A549 (cell line): ENCODE results near the gene FHIT. TPM values are rescaled to one million over a fixed set of nuclear protein-coding genes. Genes with fewer than 3 reads are reported as not detected.

ENCODE experiments used
- ATAC-seq, 2 experiments: fragments of 200-7000 bp in 1 of 2; fragments of >200 bp in 1 of 2; cut with Nextera tagmentation in 1 of 2; cut with Tn5 transposase in 1 of 2; 3 replicates each; pipeline versions ENCODE4 v1.8.0 to v1.9.1; 2018 to 2020; ENCODE audit warnings: mild to moderate bottlenecking in 1 of 2, moderate library complexity in 1 of 2
- CTCF ChIA-PET: fragments of 300-600 bp; sonication (Branson Sonifier 250); formaldehyde crosslinking; extraction: SDS; loops from one replicate; lab custom pipeline; 2021; ENCODE audit warnings: antibody characterized with exemption, inconsistent platforms; lab: Yijun Ruan, JAX
- POLR2A ChIA-PET: fragments of 350-600 bp; formaldehyde crosslinking; extraction: SDS; loops from one replicate; lab custom pipeline; 2021; ENCODE audit warnings: antibody characterized with exemption, inconsistent platforms; lab: Yijun Ruan, JAX
- DNase-seq, 2 experiments: peaks; one replicate each; pipeline versions ENCODE4 v3.0.0 to v3.0.0-alpha.2; 2011 to 2016; ENCODE audit warnings: low read depth in 1 of 2, low spot score in 1 of 2
- FAIRE-seq: peaks from 2 replicates; lab custom pipeline; 2011; peaks lifted over from hg19 to GRCh38; lab: Jason Lieb, UNC
- H3K27ac ChIP-seq, 2 experiments: fragments of >200 bp; sonication (Bioruptor Twin); formaldehyde crosslinking; 3 replicates each; pipeline ENCODE4 v1.5.1; 2016 to 2017
- H3K4me1 ChIP-seq: fragments of >200 bp; sonication (Bioruptor Twin); formaldehyde crosslinking; 3 replicates; pipeline ENCODE4 v1.6.1; 2016
- H3K4me2 ChIP-seq: fragments of >200 bp; sonication (Bioruptor Twin); formaldehyde crosslinking; 3 replicates; pipeline ENCODE4 v1.6.1; 2016
- H3K4me3 ChIP-seq: fragments of >200 bp; sonication (Bioruptor Twin); formaldehyde crosslinking; 3 replicates; pipeline ENCODE4 v1.5.1; 2016
- H3K9me3 ChIP-seq: fragments of >200 bp; sonication (Bioruptor Twin); formaldehyde crosslinking; 3 replicates; pipeline ENCODE4 v1.6.1; 2016
- CBX8 ChIP-seq: fragments of 200-600 bp; sonication (generic); IDR thresholded peaks from 2 replicates; pipeline ENCODE4 v1.6.1; 2016
- CEBPB ChIP-seq, 2 experiments: fragments of >200 bp in 1 of 2; sonication (Bioruptor Twin) in 1 of 2; formaldehyde crosslinking in 1 of 2; IDR thresholded peaks; 2 replicates each; pipeline ENCODE4 v1.6.1; 2012 to 2016
- CHD2 ChIP-seq: fragments of 150-350 bp; IDR thresholded peaks from 2 replicates; pipeline ENCODE4 v1.6.1; 2014; ENCODE audit warnings: low read length; ENCODE audit not compliant: partially characterized antibody
- EHF ChIP-seq: fragments of 250-450 bp; sonication (Bioruptor Pico); IDR thresholded peaks from 2 replicates; pipeline ENCODE4 v1.5.0; 2020; ENCODE audit warnings: mild to moderate bottlenecking
- ESRRA ChIP-seq: fragments of 150-350 bp; IDR thresholded peaks from 2 replicates; pipeline ENCODE4 v1.6.1; 2014; ENCODE audit warnings: mild to moderate bottlenecking, low read length, borderline replicate concordance
- FOXS1 ChIP-seq: fragments of 250-450 bp; sonication (Bioruptor Pico); IDR thresholded peaks from 2 replicates; pipeline ENCODE4 v1.5.0; 2020; ENCODE audit warnings: mild to moderate bottlenecking, moderate library complexity
- HOXA7 ChIP-seq: fragments of 250-450 bp; sonication (Bioruptor Pico); IDR thresholded peaks from 2 replicates; pipeline ENCODE4 v1.5.0; 2020; ENCODE audit warnings: mild to moderate bottlenecking, moderate library complexity
- HOXB5 ChIP-seq: fragments of 250-450 bp; sonication (Bioruptor Pico); IDR thresholded peaks from 2 replicates; pipeline ENCODE4 v1.5.0; 2020; ENCODE audit warnings: mild to moderate bottlenecking, moderate library complexity
- JUN ChIP-seq, 2 experiments: fragments of >200 bp; sonication (Bioruptor Twin); formaldehyde crosslinking; IDR thresholded peaks; 2 replicates in 1 of 2; 3 replicates in 1 of 2; pipeline ENCODE4 v1.6.1; 2016 to 2017
- KDM1A ChIP-seq: fragments of 200-600 bp; sonication (generic); IDR thresholded peaks from 2 replicates; pipeline ENCODE4 v1.6.1; 2016; ENCODE audit warnings: low read depth, mild to moderate bottlenecking
- MYC ChIP-seq: IDR thresholded peaks from 2 replicates; pipeline ENCODE4 v1.6.1; 2012; ENCODE audit warnings: mild to moderate bottlenecking, inconsistent platforms, low read length, improper control_type of control experiment, borderline replicate concordance
- NR3C1 ChIP-seq: fragments of >200 bp; sonication (Bioruptor Twin); formaldehyde crosslinking; IDR thresholded peaks from 3 replicates; pipeline ENCODE4 v1.6.1; 2017
- POLR2A ChIP-seq: IDR thresholded peaks from 2 replicates; pipeline ENCODE4 v1.6.1; 2012; ENCODE audit warnings: mild to moderate bottlenecking, low read length
- POLR2AphosphoS2 ChIP-seq: conservative IDR thresholded peaks from 2 replicates; pipeline ENCODE4 v1.6.1; 2012; ENCODE audit warnings: low read length, improper control_type of control experiment, inconsistent platforms
- RFX5 ChIP-seq: fragments of 450-650 bp; IDR thresholded peaks from 2 replicates; pipeline ENCODE4 v1.7.1; 2014; ENCODE audit warnings: antibody characterized with exemption, mild to moderate bottlenecking, moderate library complexity
- TFCP2L1 ChIP-seq: fragments of 250-450 bp; sonication (Bioruptor Pico); IDR thresholded peaks from 2 replicates; pipeline ENCODE4 v1.5.0; 2021; ENCODE audit warnings: mild to moderate bottlenecking
- USF2 ChIP-seq: fragments of 450-650 bp; IDR thresholded peaks from 2 replicates; pipeline ENCODE4 v1.6.1; 2014; ENCODE audit warnings: antibody characterized with exemption
- WGBS: methylation state at CpG from one replicate; pipeline ENCODE4 v1.1.6; 2017; ENCODE audit errors: missing lambda C conversion rate; 5-methylcytosine and 5-hydroxymethylcytosine counted together
- polyA plus RNA-seq, 4 experiments: library from polyadenylated mRNA; depleted of rRNA in 3 of 4; stranded (reverse); fragments of >200 nt; fragmentation: RNase III in 1 of 4; extraction: RNeasy Plus Mini Kit Qiagen cat#74134 plus additional on column Dnase treatment in 1 of 4; gene quantifications; 2 replicates in 3 of 4; 3 replicates in 1 of 4; pipeline ENCODE4 v1.2.3, GENCODE V29; 2011 to 2017
- TF ChIP-seq, protein P1 (sequence below): fragments of >200 bp; sonication (Bioruptor Twin); formaldehyde crosslinking; IDR thresholded peaks from 3 replicates; pipeline ENCODE4 v1.6.1; 2016
- TF ChIP-seq, protein P2 (sequence below): fragments of >200 bp; sonication (Bioruptor Twin); formaldehyde crosslinking; IDR thresholded peaks from 2 replicates; pipeline ENCODE4 v1.6.1; 2016

FHIT gene
- polyA plus RNA-seq, 2 of the 4 experiments (the other 2 are of a cell fraction): 0.76 to 0.92 TPM

DNA sequence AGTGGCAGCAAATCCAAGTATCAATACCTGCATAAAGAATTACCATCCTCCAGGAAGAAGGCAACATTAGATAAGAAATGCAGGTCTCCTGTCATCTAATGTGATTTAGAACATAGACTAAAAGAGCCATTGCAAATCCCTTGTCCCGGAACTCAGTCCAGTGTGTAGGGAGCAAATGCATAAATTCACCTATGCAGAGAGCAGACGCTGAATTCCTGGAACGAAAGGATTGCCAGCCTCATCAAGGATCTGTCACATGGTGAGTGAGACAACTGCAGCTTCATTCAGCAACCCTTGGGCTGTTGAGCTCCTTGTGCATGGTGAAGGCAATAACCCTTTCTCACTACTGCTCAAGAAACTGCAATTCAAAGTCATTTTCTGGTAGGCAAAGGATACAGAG, 1504.7 kb downstream of the FHIT start:
- Histone ChIP-seq H3K4me2 (no peak overlapping the region), H3K27ac (no peak overlapping the region), H3K9me3 (no peaks in the 10 kb centered on the region), H3K4me3 (no peak overlapping the region), H3K4me1 (no peaks in the 10 kb centered on the region)
- no peak for TF ChIP-seq TFCP2L1 (CRISPR knock-in tag)
- no peak for TF ChIP-seq MYC
- TF ChIP-seq JUN (IDR thresholded peaks at IDR 0.05): no peak
- TF ChIP-seq KDM1A: no peak
- no peak for TF ChIP-seq RFX5
- no peak for TF ChIP-seq POLR2AphosphoS2
- TF ChIP-seq CBX8: no peak
- no peak for TF ChIP-seq EHF (CRISPR knock-in tag)
- TF ChIP-seq, protein P1, sequence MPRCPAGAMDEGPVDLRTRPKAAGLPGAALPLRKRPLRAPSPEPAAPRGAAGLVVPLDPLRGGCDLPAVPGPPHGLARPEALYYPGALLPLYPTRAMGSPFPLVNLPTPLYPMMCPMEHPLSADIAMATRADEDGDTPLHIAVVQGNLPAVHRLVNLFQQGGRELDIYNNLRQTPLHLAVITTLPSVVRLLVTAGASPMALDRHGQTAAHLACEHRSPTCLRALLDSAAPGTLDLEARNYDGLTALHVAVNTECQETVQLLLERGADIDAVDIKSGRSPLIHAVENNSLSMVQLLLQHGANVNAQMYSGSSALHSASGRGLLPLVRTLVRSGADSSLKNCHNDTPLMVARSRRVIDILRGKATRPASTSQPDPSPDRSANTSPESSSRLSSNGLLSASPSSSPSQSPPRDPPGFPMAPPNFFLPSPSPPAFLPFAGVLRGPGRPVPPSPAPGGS: no peak
- FAIRE-seq: no peak
- CTCF ChIA-PET: no interaction called here
- ATAC-seq: no peak
- POLR2A ChIA-PET: no interaction called here
- DNase-seq: no peak
- WGBS: 67% methylated on average over 3 of the region's 3 CpGs

- ATAC-seq (no peak), FAIRE-seq (no peak), DNase-seq (no peak)
- 73% methylated on average over 3 of the region's 3 CpGs for WGBS
- Histone ChIP-seq H3K4me3 (no peak overlapping the region), H3K27ac (no peak overlapping the region), H3K4me1 (no peaks in the 10 kb centered on the region), H3K4me2 (no peak overlapping the region), H3K9me3 (no peaks in the 10 kb centered on the region)
- CTCF ChIA-PET: no interaction called here
- TF ChIP-seq ESRRA: no peak
- TF ChIP-seq, protein P2, sequence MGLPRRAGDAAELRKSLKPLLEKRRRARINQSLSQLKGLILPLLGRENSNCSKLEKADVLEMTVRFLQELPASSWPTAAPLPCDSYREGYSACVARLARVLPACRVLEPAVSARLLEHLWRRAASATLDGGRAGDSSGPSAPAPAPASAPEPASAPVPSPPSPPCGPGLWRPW: no peak
- TF ChIP-seq EHF (CRISPR knock-in tag): no peak
- TF ChIP-seq HOXA7 (CRISPR knock-in tag): no peak
- TF ChIP-seq HOXB5 (CRISPR knock-in tag): no peak
- TF ChIP-seq, protein P1: no peak
- no peak for TF ChIP-seq NR3C1
- no peak for TF ChIP-seq CHD2
- TF ChIP-seq KDM1A: no peak
- POLR2A ChIA-PET: no interaction called here
Observed at GRCh38 chr3:59737241-59737640, 1514.0 kb downstream of the FHIT start.

DNA sequence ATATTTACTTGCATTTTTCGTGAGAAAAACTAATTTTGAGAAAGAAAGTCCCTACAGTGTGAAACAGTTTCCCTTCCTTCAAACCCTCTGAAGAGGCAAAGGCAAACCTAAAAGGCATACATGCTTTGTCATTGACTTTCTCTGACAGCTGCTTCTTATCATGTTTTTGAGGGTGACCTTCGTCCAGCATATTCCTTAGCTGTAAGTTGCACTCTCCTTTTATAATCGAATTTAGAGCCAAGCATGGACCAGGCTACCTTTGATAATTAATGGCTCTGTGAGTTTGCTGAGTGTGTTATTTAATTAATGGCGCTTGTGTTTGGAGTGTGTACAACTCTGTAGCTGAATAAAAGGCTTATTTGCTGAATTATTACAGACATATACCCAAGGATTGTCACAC, 1517.2 kb downstream of the FHIT start:
- Histone ChIP-seq H3K4me1 (no peaks in the 10 kb centered on the region), H3K27ac (no peak overlapping the region), H3K9me3 (no peaks in the 10 kb centered on the region), H3K4me2 (no peak overlapping the region), H3K4me3 (no peak overlapping the region)
- TF ChIP-seq POLR2A (no peak), CEBPB (IDR thresholded peaks at IDR 0.05) (no peak), USF2 (no peak), FOXS1 (CRISPR knock-in tag) (no peak)
- ChIA-PET POLR2A (no interaction called here), CTCF (no interaction called here)
- DNase-seq: no peak
- FAIRE-seq: no peak
- no peak for ATAC-seq
- 28% methylated on average over 4 of the region's 4 CpGs for WGBS
